WTC11 (cell line): ENCODE results near the gene GPNMB. TPM values are rescaled to one million over a fixed set of nuclear protein-coding genes. Genes with fewer than 3 reads are reported as not detected.

ENCODE experiments used
- ATAC-seq: fragments of 200-7000 bp; cut with Tn5 transposase; 2 replicates; pipeline ENCODE4 v1.10.0; 2021; ENCODE audit warnings: mild to moderate bottlenecking, moderate library complexity
- CTCF ChIA-PET: fragments of 300-600 bp; sonication (Branson Sonifier 250); formaldehyde crosslinking; loops from one replicate; lab custom pipeline; 2021; ENCODE audit warnings: antibody characterized with exemption; lab: Charles Lee
- POLR2A ChIA-PET: fragments of 350-600 bp; sonication (Branson Sonifier 250); formaldehyde crosslinking; loops from one replicate; lab custom pipeline; 2021; ENCODE audit warnings: antibody characterized with exemption; lab: Charles Lee
- DNase-seq: peaks from one replicate; pipeline ENCODE4 v3.0.0; 2021; ENCODE audit warnings: low spot score
- H3K27ac Mint-ChIP-seq: 2 replicates; pipeline ENCODE4 v1.8.0; 2021; ENCODE audit warnings: mixed read lengths
- H3K27me3 Mint-ChIP-seq: 2 replicates; pipeline ENCODE4 v1.8.0; 2021; ENCODE audit warnings: low read depth, mild to moderate bottlenecking, moderate library complexity, mixed read lengths
- H3K36me3 Mint-ChIP-seq: 2 replicates; pipeline ENCODE4 v1.8.0; 2021; ENCODE audit warnings: mixed read lengths
- H3K4me1 Mint-ChIP-seq: 2 replicates; pipeline ENCODE4 v1.8.0; 2022; ENCODE audit warnings: mixed read lengths
- H3K4me3 Mint-ChIP-seq: 2 replicates; pipeline ENCODE4 v1.8.0; 2021; ENCODE audit warnings: mild to moderate bottlenecking, moderate library complexity, mixed read lengths
- H3K9me3 Mint-ChIP-seq: 2 replicates; pipeline ENCODE4 v1.8.0; 2021; ENCODE audit warnings: mixed read lengths
- ATF6 ChIP-seq: sonication (generic); formaldehyde crosslinking; IDR thresholded peaks from 2 replicates; pipeline ENCODE4 v1.8.1; 2023; ENCODE audit warnings: mild to moderate bottlenecking, missing genetic modification reagents
- FOXJ3 ChIP-seq: sonication (generic); formaldehyde crosslinking; IDR thresholded peaks from 2 replicates; pipeline ENCODE4 v1.9.0; 2021; ENCODE audit warnings: missing genetic modification reagents, mild to moderate bottlenecking, borderline replicate concordance
- FOXK1 ChIP-seq: sonication (generic); formaldehyde crosslinking; IDR thresholded peaks from 2 replicates; pipeline ENCODE4 v1.8.0; 2022; ENCODE audit warnings: mild to moderate bottlenecking, moderate library complexity, missing genetic modification reagents
- GTF2I ChIP-seq: fragments of 250-450 bp; sonication (Bioruptor Pico); conservative IDR thresholded peaks from 2 replicates; pipeline ENCODE4 v1.4.0; 2021; ENCODE audit warnings: mild to moderate bottlenecking
- JAZF1 ChIP-seq: fragments of 250-450 bp; sonication (Bioruptor Pico); IDR thresholded peaks from 2 replicates; pipeline ENCODE4 v1.9.0; 2021; ENCODE audit warnings: moderate library complexity, mild to moderate bottlenecking, inconsistent platforms
- MYBL2 ChIP-seq: sonication (generic); formaldehyde crosslinking; IDR thresholded peaks from 2 replicates; pipeline ENCODE4 v1.8.1; 2023; ENCODE audit warnings: mild to moderate bottlenecking, moderate library complexity, missing genetic modification reagents
- NFATC4 ChIP-seq: fragments of 250-450 bp; sonication (Bioruptor Pico); IDR thresholded peaks from 2 replicates; pipeline ENCODE4 v1.9.0; 2021; ENCODE audit warnings: mild to moderate bottlenecking
- NFYB ChIP-seq: sonication (generic); formaldehyde crosslinking; conservative IDR thresholded peaks from 2 replicates; pipeline ENCODE4 v1.8.0; 2022; ENCODE audit warnings: low read depth, missing genetic modification reagents
- PREB ChIP-seq: sonication (generic); formaldehyde crosslinking; IDR thresholded peaks from 2 replicates; pipeline ENCODE4 v1.8.1; 2022; ENCODE audit warnings: mild to moderate bottlenecking, missing genetic modification reagents, moderate library complexity, borderline replicate concordance
- SMAD3 ChIP-seq: sonication (generic); formaldehyde crosslinking; IDR thresholded peaks from 2 replicates; pipeline ENCODE4 v1.8.0; 2022; ENCODE audit warnings: missing genetic modification reagents, mild to moderate bottlenecking, borderline replicate concordance
- ZBTB21 ChIP-seq: sonication (generic); formaldehyde crosslinking; IDR thresholded peaks from 2 replicates; pipeline ENCODE4 v1.8.1; 2023; ENCODE audit warnings: mild to moderate bottlenecking, missing genetic modification reagents, borderline replicate concordance
- ZNF396 ChIP-seq: fragments of 250-450 bp; sonication (Bioruptor Pico); IDR thresholded peaks from 2 replicates; pipeline ENCODE4 v1.8.0; 2021; ENCODE audit warnings: mild to moderate bottlenecking, moderate library complexity, borderline replicate concordance
- ZNF416 ChIP-seq: fragments of 250-450 bp; sonication (Bioruptor Pico); IDR thresholded peaks from 2 replicates; pipeline ENCODE4 v1.9.0; 2021; ENCODE audit warnings: mild to moderate bottlenecking, inconsistent platforms
- ZNF671 ChIP-seq: fragments of 250-450 bp; sonication (Bioruptor Pico); IDR thresholded peaks from 2 replicates; pipeline ENCODE4 v1.8.0; 2021; ENCODE audit warnings: mild to moderate bottlenecking
- ZSCAN18 ChIP-seq: fragments of 250-450 bp; sonication (Bioruptor Pico); IDR thresholded peaks from 2 replicates; pipeline ENCODE4 v2.1.2; 2022; ENCODE audit warnings: mild to moderate bottlenecking, moderate library complexity
- total RNA-seq: library from RNA; stranded (reverse); gene quantifications from 3 replicates; pipeline ENCODE4 v1.2.3, GENCODE V29; 2021
- TF ChIP-seq, protein P1 (sequence below): sonication (generic); formaldehyde crosslinking; IDR thresholded peaks from 2 replicates; pipeline ENCODE4 v1.8.0; 2022; ENCODE audit warnings: mild to moderate bottlenecking, missing genetic modification reagents
- TF ChIP-seq, protein P2 (sequence below): fragments of 250-450 bp; sonication (Bioruptor Pico); IDR thresholded peaks from 2 replicates; pipeline ENCODE4 v1.9.0; 2021; ENCODE audit warnings: mild to moderate bottlenecking
- TF ChIP-seq, protein P3 (sequence below): sonication (generic); formaldehyde crosslinking; IDR thresholded peaks from 2 replicates; pipeline ENCODE4 v1.8.0; 2022; ENCODE audit warnings: mild to moderate bottlenecking, missing genetic modification reagents
- TF ChIP-seq, protein P4 (sequence below): sonication (generic); formaldehyde crosslinking; IDR thresholded peaks from 2 replicates; pipeline ENCODE4 v1.8.1; 2022; ENCODE audit warnings: low read depth, mild to moderate bottlenecking, moderate library complexity, missing genetic modification reagents, borderline replicate concordance

The GPNMB gene
- total RNA-seq, 1 experiment from 2014 or later, result 1.1 TPM

DNA sequence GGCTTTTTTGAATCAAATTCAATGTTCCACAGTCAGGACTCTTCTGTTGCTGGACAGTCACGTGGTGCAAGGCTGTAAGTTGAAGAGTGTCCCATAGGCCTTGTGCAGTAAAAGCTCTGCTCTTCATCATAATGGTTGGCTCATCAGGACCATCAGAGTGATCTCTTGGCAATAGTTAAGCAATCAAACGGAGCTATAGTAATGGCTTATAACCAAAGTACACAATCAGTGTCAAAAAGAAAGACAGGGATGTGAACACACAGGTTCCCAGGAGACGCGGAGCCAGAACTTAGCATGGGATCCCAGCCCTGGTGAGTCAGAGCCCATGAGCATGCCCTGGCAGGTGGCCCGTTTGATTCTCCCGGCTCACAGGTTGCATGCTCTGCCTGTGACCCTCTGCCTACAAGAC, 10.8 kb upstream of the GPNMB start:
- Mint-ChIP-seq H3K27me3 (no peaks in the 10 kb centered on the region), H3K27ac (no peak overlapping the region), H3K9me3 (no peaks in the 10 kb centered on the region), H3K36me3 (no peaks in the 10 kb centered on the region), H3K4me3 (no peak overlapping the region), H3K4me1 (peaks cover 12% of the 10 kb centered on the region)
- ATAC-seq, result no peak
- ChIA-PET CTCF (no interaction called here), POLR2A (no interaction called here)
- TF ChIP-seq GTF2I (no peak), PREB (CRISPR knock-in tag) (no peak), SMAD3 (CRISPR knock-in tag) (no peak), ZNF396 (CRISPR knock-in tag) (no peak), FOXJ3 (CRISPR knock-in tag) (no peak), MYBL2 (CRISPR knock-in tag) (no peak), NFATC4 (no peak), ZSCAN18 (CRISPR knock-in tag) (no peak), NFYB (CRISPR knock-in tag) (no peak), ZBTB21 (no peak), FOXK1 (CRISPR knock-in tag) (no peak), ATF6 (no peak), ZNF671 (CRISPR knock-in tag) (no peak), ZNF416 (CRISPR knock-in tag) (no peak), JAZF1 (no peak)
- TF ChIP-seq, protein P1, sequence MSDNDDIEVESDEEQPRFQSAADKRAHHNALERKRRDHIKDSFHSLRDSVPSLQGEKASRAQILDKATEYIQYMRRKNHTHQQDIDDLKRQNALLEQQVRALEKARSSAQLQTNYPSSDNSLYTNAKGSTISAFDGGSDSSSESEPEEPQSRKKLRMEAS (CRISPR knock-in tag), result no peak
- TF ChIP-seq, protein P2, sequence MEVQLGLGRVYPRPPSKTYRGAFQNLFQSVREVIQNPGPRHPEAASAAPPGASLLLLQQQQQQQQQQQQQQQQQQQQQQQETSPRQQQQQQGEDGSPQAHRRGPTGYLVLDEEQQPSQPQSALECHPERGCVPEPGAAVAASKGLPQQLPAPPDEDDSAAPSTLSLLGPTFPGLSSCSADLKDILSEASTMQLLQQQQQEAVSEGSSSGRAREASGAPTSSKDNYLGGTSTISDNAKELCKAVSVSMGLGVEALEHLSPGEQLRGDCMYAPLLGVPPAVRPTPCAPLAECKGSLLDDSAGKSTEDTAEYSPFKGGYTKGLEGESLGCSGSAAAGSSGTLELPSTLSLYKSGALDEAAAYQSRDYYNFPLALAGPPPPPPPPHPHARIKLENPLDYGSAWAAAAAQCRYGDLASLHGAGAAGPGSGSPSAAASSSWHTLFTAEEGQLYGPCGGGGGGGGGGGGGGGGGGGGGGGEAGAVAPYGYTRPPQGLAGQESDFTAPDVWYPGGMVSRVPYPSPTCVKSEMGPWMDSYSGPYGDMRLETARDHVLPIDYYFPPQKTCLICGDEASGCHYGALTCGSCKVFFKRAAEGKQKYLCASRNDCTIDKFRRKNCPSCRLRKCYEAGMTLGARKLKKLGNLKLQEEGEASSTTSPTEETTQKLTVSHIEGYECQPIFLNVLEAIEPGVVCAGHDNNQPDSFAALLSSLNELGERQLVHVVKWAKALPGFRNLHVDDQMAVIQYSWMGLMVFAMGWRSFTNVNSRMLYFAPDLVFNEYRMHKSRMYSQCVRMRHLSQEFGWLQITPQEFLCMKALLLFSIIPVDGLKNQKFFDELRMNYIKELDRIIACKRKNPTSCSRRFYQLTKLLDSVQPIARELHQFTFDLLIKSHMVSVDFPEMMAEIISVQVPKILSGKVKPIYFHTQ (CRISPR knock-in tag), result no peak
- TF ChIP-seq, protein P3, sequence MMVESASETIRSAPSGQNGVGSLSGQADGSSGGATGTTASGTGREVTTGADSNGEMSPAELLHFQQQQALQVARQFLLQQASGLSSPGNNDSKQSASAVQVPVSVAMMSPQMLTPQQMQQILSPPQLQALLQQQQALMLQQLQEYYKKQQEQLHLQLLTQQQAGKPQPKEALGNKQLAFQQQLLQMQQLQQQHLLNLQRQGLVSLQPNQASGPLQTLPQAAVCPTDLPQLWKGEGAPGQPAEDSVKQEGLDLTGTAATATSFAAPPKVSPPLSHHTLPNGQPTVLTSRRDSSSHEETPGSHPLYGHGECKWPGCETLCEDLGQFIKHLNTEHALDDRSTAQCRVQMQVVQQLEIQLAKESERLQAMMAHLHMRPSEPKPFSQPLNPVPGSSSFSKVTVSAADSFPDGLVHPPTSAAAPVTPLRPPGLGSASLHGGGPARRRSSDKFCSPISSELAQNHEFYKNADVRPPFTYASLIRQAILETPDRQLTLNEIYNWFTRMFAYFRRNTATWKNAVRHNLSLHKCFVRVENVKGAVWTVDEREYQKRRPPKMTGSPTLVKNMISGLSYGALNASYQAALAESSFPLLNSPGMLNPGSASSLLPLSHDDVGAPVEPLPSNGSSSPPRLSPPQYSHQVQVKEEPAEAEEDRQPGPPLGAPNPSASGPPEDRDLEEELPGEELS (CRISPR knock-in tag), result no peak
- TF ChIP-seq, protein P4, sequence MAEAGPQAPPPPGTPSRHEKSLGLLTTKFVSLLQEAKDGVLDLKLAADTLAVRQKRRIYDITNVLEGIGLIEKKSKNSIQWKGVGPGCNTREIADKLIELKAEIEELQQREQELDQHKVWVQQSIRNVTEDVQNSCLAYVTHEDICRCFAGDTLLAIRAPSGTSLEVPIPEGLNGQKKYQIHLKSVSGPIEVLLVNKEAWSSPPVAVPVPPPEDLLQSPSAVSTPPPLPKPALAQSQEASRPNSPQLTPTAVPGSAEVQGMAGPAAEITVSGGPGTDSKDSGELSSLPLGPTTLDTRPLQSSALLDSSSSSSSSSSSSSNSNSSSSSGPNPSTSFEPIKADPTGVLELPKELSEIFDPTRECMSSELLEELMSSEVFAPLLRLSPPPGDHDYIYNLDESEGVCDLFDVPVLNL (CRISPR knock-in tag), result no peak
- DNase-seq, result no peak
